Stimulated activated CD4-positive, alpha-beta T cell treated with anti-CD3 and anti-CD28 coated beads, Interleukin-15, amount 100 ng/mL, for 1 hour (primary cell): Measurements from ENCODE around the gene REN.

Experiments used
- DNase-seq, 2 donors: peaks; one replicate each; pipeline ENCODE4 v3.0.0-alpha.2; 2020; ENCODE audit warnings: low read depth in 1 of 2, low spot score in 1 of 2

The REN gene

DNA sequence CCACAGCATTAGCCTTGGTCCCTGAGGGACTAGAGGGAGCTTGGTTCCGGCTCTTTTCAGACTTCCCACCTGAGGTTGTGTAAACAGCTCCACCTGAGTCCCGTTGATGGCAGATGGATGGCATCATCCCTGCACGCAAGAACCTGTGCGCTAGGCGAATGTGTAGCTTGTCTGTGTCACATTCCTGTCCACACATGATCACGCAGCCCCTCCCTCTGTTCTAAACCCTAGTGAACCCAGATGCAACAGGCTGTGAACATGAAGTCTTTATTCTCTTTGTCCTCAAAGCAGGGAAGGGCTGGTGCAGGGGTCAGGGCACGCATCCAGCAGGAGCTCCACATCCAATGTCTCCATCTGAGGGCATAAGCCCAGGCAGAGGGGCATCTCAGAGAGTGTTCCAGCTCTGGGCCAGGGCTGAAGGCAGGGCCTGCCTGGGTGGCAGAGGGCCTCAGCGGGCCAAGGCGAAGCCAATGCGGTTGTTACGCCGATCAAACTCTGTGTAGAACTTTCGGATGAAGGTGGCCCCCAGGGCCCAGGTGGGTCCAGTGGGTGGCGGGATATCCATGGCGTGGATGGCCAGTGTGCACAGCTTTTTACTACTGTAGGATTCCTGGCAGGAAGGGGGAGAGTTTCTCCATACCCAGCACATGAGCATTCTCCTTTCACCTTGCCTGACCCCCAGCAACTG is 11.4 kb downstream of the REN start:
- DNase-seq: no peak

DNA sequence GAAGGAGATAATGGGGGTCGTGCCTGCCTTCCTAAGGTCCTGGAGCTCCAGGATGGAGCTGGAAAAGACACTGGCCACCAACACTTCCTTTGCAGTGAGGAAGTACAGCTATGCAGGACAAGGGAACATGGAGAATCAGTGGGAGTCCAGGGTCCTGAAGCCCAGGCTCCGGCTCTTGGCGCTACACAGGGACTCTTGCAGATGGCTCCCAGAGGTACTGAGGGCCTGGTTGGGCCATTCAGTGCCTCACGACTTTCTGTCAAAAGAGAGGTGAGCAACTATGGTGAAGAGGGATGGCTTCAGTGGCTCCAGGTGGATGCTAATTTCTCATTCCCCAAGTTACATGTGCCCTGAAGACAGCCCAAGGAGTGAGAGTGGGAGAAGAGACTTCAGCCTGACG is 12.5 kb downstream of the REN start:
- no peak for DNase-seq

DNA sequence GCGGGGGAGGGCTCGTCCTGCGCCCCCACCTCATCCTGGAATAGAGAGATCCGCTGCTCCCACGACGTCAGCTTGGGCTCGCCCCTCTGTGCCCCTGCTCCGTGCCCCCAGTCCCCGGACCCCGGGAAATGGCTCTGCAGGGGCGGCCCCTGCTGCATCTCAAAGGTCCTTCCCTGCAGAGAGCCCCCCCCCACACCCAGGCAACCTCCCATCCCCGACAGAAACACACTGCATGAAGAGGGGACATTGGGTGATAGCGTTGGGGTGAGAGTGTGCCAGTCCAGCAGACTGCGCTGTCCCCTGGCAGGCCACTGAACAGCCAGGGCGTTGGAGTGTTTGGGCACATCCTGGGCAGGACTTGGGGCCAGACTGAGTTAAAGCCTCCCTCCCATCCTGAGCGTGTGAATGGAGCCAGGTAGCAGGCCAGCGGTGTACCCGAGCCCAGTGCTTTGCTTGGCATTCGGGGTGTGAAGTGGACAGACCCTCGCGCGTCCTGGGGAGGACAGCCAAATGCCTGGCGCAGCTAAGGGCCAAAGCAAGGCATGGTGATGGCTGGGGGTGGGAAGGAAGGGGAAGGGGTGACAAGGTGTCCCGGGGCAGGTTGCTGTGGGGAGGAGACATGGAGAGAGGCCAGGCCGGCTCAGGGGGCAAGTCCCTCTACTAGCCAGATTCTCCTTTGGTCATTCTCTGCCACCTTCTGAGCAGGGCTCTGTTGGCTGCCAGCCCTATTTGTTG is 13.7 kb downstream of the REN start:
- no peak for DNase-seq

DNA sequence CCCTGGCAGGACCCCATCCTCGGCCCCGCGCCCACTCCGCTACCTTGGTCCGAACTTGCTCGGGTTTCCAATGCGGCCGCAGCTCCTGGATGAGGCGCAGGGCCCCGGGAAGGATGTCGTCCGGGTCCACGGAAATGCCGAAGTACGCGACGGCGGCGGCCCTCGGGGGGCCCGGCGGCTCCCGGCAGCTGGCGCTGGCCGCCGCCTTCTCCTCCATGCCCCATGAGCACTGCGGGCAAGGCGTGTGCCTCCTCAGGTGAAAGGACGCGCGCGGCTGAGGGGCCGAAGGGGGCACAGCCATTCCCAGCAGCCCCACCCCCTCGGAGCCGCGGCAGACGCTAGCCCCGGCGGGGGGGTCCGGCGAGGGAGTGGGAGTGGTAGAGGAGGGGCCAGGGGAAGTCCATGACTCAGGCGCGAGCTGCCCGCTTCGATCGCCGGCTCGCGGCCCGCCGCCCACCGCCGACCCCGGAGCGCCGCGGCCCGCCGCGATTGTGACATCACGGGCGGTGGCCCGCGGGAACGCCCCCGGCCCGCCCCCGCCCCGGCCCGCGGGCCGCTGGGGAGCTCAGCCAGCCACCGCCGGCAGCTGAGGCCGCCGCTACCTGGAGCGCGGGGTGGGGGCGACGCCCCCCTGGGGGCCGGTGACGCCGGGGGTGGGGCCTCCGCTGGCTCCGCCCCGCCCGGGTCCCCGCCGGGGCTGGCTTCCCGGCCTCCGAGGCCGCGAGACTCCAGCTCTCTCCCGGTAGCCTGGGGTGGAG is 14.4 kb downstream of the REN start, which contains the start of gene ETNK2:
Gene ETNK2 (minus strand): TSS at position 493 of the 758 bp plus-strand sequence. CDS start 192 bp downstream, at position 301.
- peak; percentile 24 to 39 for DNase-seq

DNA sequence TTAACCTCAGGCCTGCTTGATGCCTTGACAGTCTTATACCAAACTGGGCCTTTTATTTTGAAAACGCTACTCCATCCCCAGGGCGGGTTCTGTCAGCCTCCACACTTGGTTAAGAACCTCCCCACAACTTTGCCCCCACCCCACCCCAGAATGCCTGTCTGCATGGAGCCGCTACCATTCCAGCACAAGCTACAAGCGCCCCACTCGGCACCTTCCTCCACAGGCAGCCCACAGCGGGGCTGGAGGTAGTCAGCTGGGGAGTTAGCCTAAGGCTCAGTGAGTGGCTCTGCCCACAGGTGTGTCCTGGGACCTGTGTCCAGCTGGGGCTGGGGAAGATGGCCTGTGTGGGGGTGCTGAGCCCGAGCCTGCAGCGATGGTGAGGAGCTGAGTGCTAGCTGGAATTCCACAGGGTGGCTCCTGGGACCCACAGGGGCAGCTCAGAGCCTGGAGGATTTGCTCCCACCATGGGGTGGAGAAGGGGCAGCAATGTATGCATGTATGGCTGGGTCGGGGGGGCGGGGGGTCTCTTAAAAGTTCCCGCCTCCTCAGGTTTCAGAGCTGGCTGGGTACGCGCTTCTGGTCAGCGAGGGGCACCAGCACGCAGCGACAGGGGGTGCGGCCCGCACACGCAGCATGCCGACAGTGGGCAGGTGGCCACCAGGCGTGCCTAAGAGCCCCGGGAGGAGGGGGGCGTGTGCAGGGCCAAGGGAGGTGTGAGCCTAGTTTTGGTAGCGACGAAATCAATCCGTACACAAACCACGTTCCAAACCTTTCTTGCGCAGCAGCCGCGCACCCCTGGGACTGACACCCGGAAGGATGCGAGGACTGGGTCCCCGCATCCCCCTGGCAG is 15.2 kb downstream of the REN start:
- no peak for DNase-seq

DNA sequence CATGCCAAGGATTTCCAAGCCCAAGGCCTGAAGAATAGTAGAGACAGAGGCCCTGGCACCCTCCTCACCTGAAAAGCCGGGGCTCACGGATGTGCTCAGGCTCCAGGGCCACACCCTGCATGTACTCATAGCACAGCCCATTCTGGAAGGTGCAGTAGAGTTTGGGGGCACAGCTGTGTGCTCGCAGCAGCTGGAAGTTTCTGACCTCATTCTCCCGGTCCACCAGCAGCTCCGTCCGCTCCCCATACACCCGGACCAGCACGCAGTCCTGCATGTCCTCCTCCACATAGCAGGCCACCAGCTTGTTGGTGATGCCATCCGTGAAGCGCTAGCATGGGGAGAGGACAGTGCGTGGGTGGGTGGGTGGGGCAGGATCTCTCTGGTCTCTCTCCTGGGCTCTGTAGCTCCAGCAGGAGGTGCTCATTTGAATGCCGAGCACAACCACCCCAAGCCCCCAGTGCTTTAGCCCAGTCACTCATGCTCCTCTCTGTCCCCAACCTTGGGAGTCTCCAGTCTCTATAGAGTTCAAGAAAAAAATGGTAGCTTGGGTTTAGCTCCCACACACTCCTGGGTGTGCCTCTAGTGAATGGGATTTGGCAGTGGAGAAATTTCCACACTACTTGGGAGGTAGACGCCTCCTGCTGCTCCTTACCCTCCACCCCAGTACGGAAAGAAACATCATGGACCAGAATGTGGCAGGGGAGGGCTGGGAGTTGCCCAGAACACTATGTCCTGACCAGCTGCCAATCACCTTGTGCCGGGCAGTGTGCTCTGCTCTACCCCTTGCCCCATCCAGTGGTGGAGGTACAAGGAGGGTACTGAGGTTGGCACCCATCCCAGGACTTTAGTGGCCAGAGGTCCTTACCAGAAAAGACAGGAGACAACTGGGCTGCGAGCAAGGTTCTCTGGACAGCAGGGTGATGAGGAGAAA is 16.2 kb downstream of the REN start:
- no peak for DNase-seq

DNA sequence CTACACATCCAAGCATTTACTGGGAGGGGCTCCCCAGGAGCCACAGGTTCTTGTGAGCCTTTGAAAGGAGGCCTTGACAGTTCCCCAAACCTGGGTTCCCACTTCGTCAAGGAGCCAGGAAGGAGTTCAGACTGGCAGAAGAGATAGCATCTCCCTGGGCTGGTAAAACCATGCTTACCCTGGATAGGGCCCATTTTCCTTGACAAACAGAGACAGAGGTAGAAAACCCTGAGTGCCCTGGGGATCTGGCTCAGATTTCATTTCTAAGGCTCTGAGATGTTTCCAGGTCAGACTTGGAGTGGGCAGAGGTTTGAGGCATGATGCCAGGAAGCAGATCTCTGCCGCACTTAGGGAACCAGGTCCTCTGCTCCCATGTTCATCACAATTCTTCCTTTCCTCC is 17.0 kb downstream of the REN start:
- DNase-seq: no peak

DNA sequence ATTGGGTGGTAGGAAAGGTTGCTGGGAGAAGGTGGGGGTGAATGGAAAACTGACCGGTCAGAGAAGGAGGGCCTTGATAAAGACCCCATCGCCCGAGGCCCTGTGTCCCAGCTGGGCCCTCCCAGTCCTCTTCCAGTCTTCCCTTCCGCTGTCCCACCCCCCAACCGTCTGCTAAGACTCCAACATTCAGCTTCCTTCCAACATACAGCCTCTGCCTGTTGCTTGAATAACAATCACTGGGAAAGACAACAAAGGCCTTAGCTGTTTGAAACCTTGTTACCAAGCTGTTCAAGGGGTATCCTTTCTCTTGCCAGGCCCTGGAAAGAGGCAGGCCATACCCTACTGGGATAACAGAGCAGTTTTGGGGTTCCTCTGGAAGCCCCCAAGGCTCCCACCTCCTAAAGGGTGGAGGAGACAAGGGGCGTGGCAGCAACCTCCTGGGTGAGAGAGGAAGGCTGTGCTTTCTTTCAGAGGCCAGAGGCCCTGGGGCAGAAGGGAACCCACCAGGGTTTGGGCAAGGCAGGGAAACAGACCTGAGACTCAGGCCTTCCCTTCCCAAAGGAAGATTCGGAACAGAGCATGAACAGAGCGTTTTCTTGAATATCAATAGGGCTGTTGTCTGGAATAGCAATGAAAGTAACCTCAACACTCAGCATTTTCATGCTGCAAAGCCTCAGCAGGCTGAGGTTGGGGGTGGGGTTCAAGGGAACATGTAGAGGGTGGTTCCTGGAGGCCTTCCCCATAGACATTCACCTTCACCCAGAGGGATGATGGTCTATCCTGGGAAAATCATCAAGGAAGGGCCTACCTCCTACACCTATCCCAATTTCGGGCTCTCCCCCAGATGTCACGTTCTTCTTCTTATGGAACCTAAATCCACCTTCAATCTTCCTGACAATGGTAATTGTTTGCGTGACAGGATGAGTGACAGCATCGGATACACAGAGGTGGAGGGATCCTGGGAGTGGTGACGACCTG is 18.4 kb downstream of the REN start:
- no peak for DNase-seq

DNA sequence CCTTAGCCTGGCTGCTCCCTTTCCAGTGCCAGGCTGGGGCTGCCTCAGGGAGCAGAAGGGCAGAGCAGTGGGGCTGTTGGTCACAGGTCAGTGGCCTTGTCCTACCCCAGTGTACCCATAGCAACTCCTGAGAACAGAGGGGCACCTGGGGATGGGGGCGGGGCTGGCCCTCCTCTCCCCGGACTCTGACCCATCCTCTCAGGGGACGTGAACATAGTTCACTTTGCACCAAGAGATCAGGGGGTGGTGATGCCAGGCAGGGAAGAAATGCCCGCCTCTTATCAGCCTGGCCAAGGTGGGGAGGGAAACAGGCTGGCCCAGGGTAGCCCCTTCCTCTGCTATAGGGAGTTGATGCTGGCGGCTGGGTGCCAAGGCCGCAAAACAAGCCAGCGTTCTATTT is 19.2 kb downstream of the REN start:
- no peak for DNase-seq

DNA sequence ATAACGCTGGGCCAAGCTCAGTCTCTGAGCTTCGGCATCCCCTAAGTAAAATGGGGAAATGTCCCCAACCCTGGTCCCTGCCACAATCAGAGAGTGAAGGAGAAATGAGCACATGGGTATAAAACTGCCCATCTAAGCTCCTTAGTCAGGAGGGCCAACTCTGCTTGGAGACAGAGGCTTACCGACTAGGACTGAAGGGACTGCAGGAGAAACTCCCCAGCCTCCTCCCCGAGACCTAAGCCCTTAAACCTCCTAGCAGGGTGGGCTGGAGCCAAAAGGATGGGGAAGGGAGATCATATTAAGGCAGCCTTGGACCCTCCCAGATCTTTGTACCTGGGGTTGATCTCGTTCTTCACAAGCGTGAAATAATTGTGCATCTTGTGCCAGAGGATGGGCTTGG is 19.8 kb downstream of the REN start:
- no peak for DNase-seq

DNA sequence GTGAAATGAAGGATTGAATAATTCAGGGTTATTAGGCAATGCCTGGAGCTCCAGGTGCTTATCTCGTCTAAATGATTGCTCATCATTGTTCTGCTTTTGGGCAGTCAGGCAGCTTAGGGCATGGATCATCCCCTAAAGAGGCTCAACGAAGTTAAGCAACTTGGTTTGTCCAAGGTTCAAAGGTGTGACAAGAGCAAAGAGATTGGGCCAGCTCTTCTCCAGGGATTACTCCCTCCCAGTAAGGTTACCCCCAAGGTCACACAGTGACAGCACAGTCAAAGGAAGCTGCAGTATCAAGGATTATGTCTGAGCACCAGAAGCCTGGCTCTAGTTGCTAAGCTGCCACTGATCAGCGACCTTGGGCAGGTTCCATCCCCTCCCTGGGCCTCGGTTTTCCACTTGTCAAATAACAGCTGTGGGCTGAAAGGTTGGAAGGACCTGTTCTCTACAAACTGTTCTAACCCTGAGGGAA is 21.1 kb downstream of the REN start:
- DNase-seq: no peak

DNA sequence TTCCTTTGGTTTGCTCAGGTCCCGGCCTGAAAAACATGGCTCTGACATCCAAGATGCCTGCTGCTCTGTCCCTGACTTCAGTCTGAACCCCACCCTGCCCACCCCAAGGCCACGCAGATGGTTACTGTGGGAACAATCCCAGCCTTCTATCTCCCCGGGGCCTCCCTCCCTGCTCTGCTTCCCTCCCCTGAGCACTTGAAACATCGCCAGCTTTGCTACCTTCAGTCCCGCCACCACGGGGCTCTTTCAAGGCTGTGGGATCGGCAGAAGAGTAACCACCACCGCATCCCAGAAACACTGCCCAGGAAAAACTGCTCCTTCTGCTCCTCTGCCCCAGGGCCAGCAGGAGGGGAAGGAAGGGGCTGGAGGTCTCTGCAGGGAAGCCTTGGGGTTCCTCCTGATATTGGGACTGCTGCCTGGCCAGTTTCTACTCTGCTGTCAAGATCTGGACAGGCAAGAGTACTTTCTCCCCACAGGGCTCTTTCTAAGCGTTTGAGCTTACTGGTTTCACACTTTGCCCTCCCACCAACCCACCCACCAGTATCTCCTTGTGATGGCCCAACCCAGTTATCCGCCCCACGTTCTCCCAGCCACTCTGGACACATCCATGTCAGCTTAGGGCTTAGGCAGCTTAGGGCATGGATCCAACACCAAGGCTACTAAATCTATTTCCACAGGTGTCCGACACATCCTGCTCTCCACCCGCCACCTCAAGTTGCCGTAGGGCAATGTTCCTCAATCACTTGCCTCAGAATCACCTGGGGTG is 22.7 kb downstream of the REN start:
- DNase-seq: no peak

DNA sequence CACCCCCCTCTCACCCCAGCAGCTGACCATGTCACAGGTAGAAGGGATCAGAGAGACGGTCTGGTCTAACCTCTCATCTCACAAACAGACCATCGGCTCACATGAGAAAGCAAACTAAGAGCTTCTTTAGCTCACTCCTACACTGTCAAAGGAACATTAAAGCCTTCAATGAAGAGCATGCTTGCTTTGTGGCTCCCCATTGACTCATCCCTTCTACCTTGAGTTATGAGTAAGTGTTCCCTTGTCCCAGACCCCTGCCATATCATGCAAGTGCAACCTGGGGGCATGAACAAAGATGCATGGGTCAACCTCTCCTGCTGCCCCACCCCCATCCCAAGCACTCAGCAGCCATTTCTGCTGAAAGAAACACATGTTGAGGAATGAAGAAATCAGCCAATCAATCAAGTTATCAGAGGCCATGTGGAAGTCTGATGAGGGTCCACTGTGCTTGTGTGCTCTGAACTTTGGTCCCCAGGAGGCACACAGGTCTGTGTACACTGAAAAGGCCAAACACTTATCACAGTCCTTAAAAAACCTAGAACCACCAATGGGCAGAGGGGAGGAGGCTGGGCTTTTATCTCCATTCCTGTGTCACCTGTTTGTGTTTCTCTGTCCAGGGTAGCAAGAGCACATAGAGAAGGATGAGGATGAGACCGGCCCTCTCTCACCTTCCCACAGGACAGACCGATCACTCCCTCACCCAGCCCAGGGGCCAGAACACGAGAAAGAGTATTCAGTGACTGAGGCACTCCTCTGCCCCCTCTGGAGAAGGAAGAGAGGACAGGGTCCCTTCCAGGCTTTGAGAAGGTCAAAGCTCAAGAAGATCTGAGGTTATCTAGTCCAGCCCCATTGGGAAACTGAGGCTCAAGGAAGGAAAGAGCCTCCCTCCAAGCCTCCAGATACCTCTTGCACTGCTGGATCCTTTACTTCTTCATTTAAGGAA is 23.8 kb downstream of the REN start:
- no peak for DNase-seq

DNA sequence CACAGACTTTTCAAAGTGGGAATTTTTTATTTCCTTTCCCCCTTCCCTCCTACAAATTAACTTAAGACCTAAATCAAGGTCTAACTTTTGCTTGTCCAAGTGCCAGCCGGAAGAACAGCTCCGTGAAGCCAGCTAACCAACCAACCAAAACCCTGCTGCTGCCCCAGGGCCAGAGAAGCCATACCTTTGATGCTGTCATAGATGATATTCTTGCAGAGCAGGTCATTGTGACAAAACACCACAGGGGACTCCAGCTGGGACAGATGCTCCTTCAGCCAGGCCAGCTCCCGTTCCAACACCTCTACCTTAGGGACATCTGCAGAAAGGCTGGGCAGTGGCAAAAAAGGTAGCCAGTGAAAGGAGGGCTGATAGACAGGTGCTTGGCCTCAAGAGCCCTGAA is 25.0 kb downstream of the REN start:
- DNase-seq: no peak

DNA sequence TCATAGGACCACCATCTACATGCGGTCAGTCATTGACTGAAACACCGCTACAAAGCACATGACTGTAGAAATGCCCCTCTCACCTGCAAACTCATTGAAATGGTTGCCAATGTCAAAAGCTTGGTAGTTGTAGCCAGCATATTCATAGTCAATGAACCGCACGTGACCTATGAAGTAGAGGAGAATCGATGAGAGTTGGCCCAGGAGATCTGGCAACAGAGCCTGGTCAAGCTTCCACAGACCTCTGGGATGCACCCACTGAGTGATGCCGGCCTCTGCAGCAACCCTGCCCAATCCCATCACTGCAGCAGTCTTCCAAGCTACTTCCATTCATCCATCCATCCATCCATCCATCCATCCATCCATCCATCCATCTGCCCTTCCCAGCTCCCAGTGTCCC is 26.2 kb downstream of the REN start:
- DNase-seq: no peak

DNA sequence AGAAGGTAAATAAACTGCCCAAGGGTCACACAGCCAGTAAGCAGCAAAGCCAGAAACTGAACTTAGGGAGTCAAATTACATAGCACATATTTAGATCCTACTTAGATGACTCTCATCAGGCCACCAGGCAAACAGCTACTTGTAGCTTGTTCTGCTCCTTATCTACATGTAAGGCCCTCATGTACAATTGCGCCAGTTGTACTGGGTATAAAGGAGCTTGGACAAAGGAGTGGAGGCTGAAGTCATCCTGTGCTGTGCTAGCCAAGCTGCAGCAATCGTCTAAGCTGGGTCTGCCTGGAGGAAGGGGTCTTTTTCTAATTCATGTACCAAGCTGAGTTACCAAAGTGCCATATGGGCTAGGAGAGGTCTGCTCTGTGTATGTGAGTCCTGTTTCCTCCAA is 27.0 kb downstream of the REN start:
- no peak for DNase-seq

DNA sequence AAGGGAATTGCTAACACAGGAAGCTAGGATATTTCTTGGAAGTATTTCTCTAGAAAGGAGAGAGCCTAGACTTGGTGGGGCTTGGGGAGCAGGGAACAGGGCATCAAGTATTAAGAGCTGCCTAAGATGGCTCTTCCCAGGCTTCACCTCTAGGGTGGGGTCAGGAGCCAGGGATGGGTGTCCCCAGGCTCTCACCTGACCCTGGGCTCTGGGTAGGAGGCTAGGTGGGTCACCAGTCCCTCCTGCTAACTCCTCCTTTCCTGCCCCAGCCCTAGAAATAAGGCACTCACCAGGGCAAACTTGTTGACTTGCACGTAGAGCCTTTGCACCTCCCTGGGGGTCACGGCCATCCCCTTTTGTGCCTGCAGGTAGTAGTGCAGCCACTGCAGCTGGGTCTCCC is 29.3 kb downstream of the REN start:
- DNase-seq: no peak
